DND-41 (cell line): ENCODE data around the gene PDHB.

Source experiments
- ATAC-seq: fragments of 200-7000 bp; cut with Tn5 transposase; 3 replicates; pipeline ENCODE4 v1.9.1; 2021; ENCODE audit warnings: low read depth; ENCODE audit not compliant: insufficient read depth
- DNase-seq: peaks from one replicate; pipeline ENCODE4 v3.0.0-alpha.2; 2020
- H2AFZ ChIP-seq: 2 replicates; pipeline ENCODE4 v1.6.0; 2012; ENCODE audit warnings: low read depth, low read length
- H3K27ac ChIP-seq: 2 replicates; pipeline ENCODE4 v1.5.1; 2012; ENCODE audit warnings: low read length, inconsistent platforms
- H3K27me3 ChIP-seq: fragments of 200-600 bp; sonication (generic); 2 replicates; pipeline ENCODE4 v1.6.0; 2012; ENCODE audit warnings: low read length, mild to moderate bottlenecking, inconsistent platforms; ENCODE audit not compliant: insufficient read depth, poor library complexity
- H3K36me3 ChIP-seq: 2 replicates; pipeline ENCODE4 v1.5.1; 2012; ENCODE audit warnings: low read length, inconsistent platforms; ENCODE audit not compliant: insufficient read depth
- H3K4me1 ChIP-seq: 2 replicates; pipeline ENCODE4 v1.5.1; 2012; ENCODE audit warnings: mild to moderate bottlenecking, low read length; ENCODE audit not compliant: insufficient read depth
- H3K4me2 ChIP-seq: 2 replicates; pipeline ENCODE4 v1.6.0; 2012; ENCODE audit warnings: mild to moderate bottlenecking, moderate library complexity, low read length, inconsistent platforms; ENCODE audit not compliant: insufficient read depth
- H3K4me3 ChIP-seq, 2 experiments: fragments of 200-600 bp in 1 of 2; shearing (Covaris generic) in 1 of 2; 2 replicates each; pipeline ENCODE4 v1.5.1; 2012 to 2016; ENCODE audit warnings: inconsistent platforms in 2 of 2, low read length in 2 of 2, mild to moderate bottlenecking in 2 of 2, low read depth in 1 of 2, moderate library complexity in 1 of 2
- H3K79me2 ChIP-seq: 2 replicates; pipeline ENCODE4 v1.6.0; 2012; ENCODE audit warnings: low read length, inconsistent platforms; ENCODE audit not compliant: insufficient read depth
- H3K9ac ChIP-seq: 2 replicates; pipeline ENCODE4 v1.6.0; 2012; ENCODE audit warnings: low read depth, mild to moderate bottlenecking, inconsistent platforms, low read length, moderate library complexity
- H3K9me3 ChIP-seq: 2 replicates; pipeline ENCODE4 v1.5.1; 2012; ENCODE audit warnings: low read length, moderate library complexity, mild to moderate bottlenecking, inconsistent platforms; ENCODE audit not compliant: insufficient read depth, severe bottlenecking
- H4K20me1 ChIP-seq: 2 replicates; pipeline ENCODE4 v1.6.0; 2012; ENCODE audit warnings: low read length; ENCODE audit not compliant: insufficient read depth
- CTCF ChIP-seq: IDR thresholded peaks from 2 replicates; pipeline ENCODE4 v1.5.1; 2012; ENCODE audit warnings: borderline replicate concordance, low read length, moderate library complexity, mild to moderate bottlenecking; ENCODE audit not compliant: poor library complexity, severe bottlenecking; ENCODE audit errors: extremely low read depth
- EZH2 ChIP-seq: IDR thresholded peaks from 3 replicates; pipeline ENCODE4 v1.6.1; 2012; ENCODE audit warnings: borderline replicate concordance, low read depth, mild to moderate bottlenecking, moderate library complexity, low read length, inconsistent platforms; ENCODE audit not compliant: severe bottlenecking

PDHB gene

DNA sequence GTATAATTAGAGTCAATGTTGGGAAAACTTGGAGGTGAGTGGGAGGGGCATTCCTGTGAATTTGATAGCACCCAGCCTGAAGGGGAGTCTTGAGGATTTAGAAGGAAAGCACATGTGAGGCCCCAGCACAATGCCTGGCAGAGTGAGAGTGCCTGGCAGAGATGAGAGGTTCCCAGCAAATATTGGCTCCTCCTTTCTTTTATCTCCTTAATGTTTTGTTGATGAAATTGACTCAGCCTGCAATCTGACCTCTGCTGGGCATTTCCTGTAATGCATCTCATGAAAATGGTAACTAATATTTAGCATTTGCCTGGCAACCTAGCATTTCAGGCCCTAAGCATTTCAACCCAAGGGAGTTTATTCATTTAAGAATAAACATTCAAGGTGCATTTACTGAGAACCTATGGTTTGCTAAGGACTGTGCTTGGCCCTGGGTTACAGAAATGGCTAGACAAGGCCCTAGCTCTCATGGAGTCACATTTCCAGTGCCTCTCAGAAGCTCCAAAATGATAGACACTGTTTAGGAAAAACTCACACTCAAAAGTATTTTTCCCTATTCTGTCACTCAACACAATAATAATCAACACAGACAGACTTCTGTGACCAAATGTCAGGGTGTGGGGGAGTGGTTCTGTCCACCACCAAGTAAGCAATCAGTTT lies 19.0 kb downstream of the PDHB start:
- peak; percentile 82 for ATAC-seq
- no peaks in the 10 kb centered on the region for H3K9me3 ChIP-seq
- H3K36me3 ChIP-seq, result peaks cover 85% of the 10 kb centered on the region
- no peaks in the 10 kb centered on the region for H3K79me2 ChIP-seq
- H3K9ac ChIP-seq, result no peak overlapping the region
- no peak overlapping the region for H3K27ac ChIP-seq
- TF ChIP-seq EZH2 (no peak), CTCF (peak; percentile 80)
- no peaks in the 10 kb centered on the region for H3K27me3 ChIP-seq
- H3K4me2 ChIP-seq, result no peak overlapping the region
- 0 out of 2 replicates have a peak, but pooled peaks cover 3% of the 10 kb centered on the region for H4K20me1 ChIP-seq
- H3K4me3 ChIP-seq, result no peak overlapping the region
- DNase-seq, result peak; percentile 61
- H2AFZ ChIP-seq, result no peak overlapping the region
- H3K4me1 ChIP-seq, result no peaks in the 10 kb centered on the region

DNA sequence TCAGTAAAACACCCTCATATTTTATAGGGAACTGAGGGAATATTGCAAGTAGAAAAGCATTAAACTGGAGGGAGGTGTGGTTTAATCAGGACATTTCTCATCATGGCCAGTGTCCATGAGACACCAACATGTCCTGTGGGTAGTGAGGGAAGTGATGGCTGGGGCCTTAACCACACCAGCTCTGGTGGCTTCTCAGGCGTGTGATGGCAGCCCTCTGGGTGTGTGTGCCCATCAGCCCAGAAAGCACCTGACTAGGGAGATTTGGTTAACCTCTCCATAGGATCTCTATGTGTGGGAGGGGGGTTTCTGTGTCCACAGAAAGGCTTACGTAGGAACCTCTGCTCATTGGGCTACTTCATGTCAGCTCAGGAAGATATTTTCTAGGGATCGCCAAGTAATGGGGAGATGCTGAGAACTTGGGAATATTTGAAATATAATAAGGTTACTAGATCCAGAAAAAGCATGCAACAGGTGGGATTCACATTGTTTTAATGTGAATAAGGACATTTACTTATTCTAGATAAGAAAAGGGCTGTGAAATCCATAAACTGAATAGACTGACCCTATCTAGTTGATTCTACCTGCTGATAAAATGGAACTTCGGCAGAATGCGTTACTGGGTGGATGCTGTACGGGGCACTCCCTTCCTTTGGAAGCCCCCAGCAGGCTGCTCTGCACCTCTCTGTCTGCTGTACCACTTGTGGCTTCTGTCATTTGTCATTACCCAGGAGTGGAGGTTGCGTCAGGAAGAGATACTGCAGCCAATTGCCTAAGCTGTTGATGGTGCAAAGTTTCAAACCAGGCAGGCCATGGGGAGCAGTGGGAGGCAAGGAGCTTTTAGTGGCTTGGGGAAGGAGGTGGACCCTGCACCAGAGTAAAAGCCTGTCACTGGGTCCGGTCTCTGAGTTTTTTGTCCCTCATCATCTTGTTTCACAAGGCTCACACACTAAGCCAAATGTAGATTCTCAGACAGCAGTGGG lies 21.5 kb downstream of the PDHB start:
- H3K9me3 ChIP-seq, result no peaks in the 10 kb centered on the region
- no peaks in the 10 kb centered on the region for H3K4me1 ChIP-seq
- H3K9ac ChIP-seq, result no peak overlapping the region
- DNase-seq (no peak), ATAC-seq (no peak)
- 0 out of 2 replicates have a peak, but pooled peaks cover 3% of the 10 kb centered on the region for H4K20me1 ChIP-seq
- no peak overlapping the region for H3K27ac ChIP-seq
- H3K36me3 ChIP-seq, result peaks cover 91% of the 10 kb centered on the region
- no peak for TF ChIP-seq CTCF
- TF ChIP-seq EZH2, result no peak
- no peak overlapping the region for H2AFZ ChIP-seq
- no peak overlapping the region for H3K4me3 ChIP-seq
- no peak overlapping the region for H3K4me2 ChIP-seq
- no peaks in the 10 kb centered on the region for H3K79me2 ChIP-seq
- no peaks in the 10 kb centered on the region for H3K27me3 ChIP-seq

GRCh38 chr3:58411036-58411435 lies 22.6 kb downstream of the PDHB start:
- Histone ChIP-seq H3K9me3 (no peaks in the 10 kb centered on the region), H3K4me3 (no peak overlapping the region), H2AFZ (no peak overlapping the region), H3K79me2 (no peaks in the 10 kb centered on the region), H3K4me1 (no peaks in the 10 kb centered on the region), H3K27ac (no peak overlapping the region), H3K4me2 (no peak overlapping the region), H3K36me3 (peaks cover 90% of the 10 kb centered on the region), H4K20me1 (0 out of 2 replicates have a peak, but pooled peaks cover 3% of the 10 kb centered on the region), H3K9ac (no peak overlapping the region), H3K27me3 (no peaks in the 10 kb centered on the region)
- no peak for DNase-seq
- TF ChIP-seq CTCF, result no peak
- no peak for TF ChIP-seq EZH2
- no peak for ATAC-seq
